Cardiac fibroblast (primary cell): ENCODE results near the gene RBM20.

ENCODE experiments used
- DNase-seq, 2 donors: peaks; one replicate each; pipeline versions ENCODE4 v3.0.0 to v3.0.0-alpha.2; 2010; ENCODE audit warnings: low read depth in 2 of 2
- H3K4me3 ChIP-seq, 2 donors: replicated peaks in 1 of 2; 1 replicate in 1 of 2; 2 replicates in 1 of 2; pipeline ENCODE4 v1.5.1; 2011; ENCODE audit warnings: low read depth in 2 of 2, low read length in 2 of 2, mild to moderate bottlenecking in 2 of 2, moderate library complexity in 1 of 2
- TF ChIP-seq, protein P1 (sequence below): IDR thresholded peaks from one replicate; pipeline ENCODE4 v1.5.1; 2011; ENCODE audit warnings: low read depth, mild to moderate bottlenecking, low read length, inconsistent platforms

The RBM20 gene

DNA sequence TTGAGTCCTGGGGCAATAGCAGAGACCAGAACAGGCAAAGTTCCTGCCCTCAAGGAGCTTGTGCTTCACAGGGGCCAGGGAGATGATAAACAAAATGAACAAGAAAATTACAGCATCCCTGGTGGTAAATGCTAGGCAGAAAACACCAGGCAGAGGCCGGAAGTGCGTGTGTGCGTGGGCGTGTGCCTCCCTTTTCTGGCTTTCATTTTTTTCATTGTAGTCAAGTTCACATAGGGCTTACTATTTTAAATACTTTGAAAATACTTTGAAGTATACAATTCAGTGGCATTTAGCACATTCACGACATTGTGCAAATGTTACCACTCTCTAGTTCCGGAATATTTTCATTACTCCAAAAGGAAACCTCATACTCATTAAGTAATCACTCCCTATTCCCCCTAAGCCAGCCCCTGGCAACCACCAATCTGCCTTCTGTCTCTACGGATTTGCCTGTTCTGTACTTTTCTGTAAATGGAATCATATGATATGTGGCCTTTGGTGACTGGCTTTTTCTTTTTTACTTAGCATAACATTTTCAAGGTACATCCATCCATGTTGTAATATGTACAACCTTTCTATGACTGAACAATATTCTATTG, 139.5 kb downstream of the RBM20 start:
- no peak overlapping the region for H3K4me3 ChIP-seq
- peak; percentile 38 to 46 for DNase-seq
- TF ChIP-seq, protein P1, sequence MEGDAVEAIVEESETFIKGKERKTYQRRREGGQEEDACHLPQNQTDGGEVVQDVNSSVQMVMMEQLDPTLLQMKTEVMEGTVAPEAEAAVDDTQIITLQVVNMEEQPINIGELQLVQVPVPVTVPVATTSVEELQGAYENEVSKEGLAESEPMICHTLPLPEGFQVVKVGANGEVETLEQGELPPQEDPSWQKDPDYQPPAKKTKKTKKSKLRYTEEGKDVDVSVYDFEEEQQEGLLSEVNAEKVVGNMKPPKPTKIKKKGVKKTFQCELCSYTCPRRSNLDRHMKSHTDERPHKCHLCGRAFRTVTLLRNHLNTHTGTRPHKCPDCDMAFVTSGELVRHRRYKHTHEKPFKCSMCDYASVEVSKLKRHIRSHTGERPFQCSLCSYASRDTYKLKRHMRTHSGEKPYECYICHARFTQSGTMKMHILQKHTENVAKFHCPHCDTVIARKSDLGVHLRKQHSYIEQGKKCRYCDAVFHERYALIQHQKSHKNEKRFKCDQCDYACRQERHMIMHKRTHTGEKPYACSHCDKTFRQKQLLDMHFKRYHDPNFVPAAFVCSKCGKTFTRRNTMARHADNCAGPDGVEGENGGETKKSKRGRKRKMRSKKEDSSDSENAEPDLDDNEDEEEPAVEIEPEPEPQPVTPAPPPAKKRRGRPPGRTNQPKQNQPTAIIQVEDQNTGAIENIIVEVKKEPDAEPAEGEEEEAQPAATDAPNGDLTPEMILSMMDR = no peak

DNA sequence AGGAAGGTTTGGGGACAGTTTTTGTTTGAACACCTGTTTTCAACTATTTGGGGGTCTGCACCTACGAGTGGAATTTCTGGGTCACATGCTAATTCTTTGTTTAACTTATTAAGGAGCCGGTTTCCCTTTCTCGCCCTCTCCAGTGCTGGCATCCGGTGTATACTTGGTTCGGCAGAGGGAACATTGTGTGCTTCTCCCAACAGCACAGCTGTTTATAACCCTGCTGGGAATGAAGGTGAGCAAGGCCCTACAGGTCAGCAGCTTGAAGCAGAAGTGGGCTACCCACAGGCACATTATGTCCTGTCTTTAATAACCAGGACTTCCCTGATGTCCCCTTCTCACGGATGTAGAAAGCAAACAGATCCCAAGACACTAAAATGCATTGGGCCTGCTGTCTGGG, 140.1 kb downstream of the RBM20 start:
- TF ChIP-seq, protein P1 = no peak
- DNase-seq = no peak

DNA sequence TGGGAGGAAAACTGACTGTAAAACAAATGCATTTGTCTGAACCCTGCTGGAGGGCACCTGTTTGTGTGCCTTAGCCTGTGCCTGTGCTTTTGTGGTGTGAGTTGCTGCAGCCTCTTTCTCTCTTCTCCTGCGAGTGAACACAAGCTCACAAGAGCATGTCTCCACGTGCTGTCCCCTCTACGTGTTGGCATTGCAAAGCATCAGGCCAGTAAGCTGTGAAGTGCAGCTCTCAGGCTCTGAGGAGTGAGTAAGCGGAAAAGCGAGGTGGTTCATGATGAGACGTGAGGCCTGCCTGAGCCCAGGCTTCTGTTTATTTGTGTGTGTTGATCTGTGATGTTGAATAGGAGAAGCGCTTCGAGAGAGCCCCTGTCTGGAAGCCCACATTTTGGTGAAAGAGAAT, 142.0 kb downstream of the RBM20 start:
- TF ChIP-seq, protein P1 = no peak
- no peak overlapping the region for H3K4me3 ChIP-seq
- DNase-seq = no peak

More for the DNA sequence above, 140.1 kb downstream of the RBM20 start:
- H3K4me3 ChIP-seq = no peak overlapping the region

DNA sequence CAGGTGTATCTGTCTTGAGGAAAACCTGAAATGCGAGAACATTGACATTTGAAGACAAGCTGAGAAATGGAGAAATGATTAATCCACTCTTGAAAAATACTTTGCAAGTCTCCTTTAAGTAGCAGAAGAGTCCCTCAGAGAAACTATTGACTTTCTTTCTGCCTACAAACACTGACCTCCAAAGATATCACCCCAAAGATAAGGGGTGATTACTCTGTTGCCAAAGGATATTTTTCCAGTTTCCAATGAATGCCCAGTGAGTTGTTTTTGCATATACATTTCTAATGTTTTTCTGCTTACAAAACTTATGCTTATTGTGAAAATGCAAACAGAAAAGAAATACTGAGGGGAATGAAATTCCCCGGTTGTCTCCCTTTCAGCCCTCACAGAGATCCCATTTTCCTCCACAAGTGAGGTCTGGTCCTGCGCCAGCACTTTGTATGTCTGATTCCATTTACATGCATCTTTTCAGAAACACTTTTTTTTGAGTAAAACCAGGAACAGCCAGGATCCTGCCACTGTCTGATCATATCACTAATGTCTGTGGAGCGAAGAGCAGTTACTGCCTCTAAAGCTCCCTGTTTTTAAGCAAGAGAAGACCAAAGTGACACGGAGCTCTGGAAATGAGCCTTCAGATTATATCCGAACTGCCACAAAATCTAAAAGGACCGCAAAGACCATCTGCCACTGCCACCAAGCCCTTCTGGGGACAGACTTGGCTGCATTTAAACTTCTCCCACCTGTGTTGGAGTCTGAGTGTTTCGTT, 144.7 kb downstream of the RBM20 start:
- TF ChIP-seq, protein P1 = no peak
- H3K4me3 ChIP-seq = no peak overlapping the region
- no peak for DNase-seq

DNA sequence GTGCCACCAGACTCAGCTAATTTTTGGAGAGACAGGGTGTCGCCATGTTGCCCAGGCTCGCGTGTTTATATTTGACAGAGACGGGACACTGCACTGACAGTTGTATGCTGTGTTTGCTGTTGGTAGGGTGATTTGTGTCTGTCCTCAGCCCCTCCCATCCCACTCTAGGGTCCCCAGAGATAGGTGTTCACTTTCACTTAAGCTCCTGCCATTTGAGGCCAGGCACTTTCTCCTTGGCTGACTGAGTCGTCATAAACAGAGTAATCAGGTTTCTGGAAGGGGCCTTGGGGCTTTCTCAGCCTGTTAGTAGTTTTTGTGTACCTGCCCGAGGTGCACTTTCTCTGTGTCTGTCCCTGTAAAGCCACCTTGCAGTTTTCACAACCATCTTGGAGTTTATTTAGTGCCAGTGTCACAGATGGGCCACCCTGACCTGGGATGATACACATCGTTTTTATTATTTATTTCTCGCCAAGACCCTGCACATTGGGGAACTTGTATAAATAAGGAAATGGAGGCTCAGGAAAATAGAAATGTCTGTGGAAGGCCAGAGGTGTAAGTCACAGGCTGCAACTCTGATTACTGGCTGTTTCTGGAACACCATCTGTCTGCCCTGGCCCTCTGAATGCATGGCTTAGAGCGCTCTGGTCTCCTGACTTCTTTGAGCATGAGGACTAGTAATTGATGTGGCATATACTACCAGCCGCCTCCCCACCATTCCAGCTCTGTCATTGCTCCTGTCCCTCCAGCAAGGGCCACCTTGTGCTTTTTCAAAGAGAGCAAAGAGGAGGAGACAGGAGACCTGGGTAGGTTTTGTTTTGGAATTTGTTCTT, 145.7 kb downstream of the RBM20 start:
- H3K4me3 ChIP-seq = no peak overlapping the region
- TF ChIP-seq, protein P1 = no peak
- no peak for DNase-seq

DNA sequence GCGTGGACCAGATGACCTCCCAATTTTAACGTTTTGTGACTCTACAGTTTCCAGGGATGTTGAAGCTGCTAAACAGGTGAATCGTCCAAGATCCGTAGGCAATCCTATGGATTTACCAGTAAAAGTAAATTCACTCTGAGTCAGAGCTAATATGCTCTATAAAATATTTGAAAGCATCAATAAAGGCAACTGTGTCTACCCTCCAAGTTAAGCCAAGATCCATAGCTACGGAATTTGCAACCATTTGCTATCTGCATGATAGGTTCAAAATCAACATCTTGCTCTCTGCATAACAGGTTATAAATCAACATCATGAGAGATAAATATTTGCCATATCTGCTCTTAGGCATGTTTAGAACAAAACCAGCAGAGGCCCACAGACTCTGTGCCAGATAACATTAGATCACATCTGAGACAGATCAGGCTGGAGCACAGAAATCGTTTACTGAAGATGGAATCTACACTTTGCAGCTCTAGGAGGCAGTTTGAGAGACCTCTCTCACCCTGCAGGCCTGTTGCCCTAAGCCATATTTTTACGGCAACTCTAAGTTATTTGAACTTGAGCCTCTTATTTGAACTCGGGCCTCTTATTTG, 146.9 kb downstream of the RBM20 start:
- TF ChIP-seq, protein P1 = no peak
- no peak overlapping the region for H3K4me3 ChIP-seq
- no peak for DNase-seq
